ENCODE data around the gene VAPB.

The VAPB gene

DNA sequence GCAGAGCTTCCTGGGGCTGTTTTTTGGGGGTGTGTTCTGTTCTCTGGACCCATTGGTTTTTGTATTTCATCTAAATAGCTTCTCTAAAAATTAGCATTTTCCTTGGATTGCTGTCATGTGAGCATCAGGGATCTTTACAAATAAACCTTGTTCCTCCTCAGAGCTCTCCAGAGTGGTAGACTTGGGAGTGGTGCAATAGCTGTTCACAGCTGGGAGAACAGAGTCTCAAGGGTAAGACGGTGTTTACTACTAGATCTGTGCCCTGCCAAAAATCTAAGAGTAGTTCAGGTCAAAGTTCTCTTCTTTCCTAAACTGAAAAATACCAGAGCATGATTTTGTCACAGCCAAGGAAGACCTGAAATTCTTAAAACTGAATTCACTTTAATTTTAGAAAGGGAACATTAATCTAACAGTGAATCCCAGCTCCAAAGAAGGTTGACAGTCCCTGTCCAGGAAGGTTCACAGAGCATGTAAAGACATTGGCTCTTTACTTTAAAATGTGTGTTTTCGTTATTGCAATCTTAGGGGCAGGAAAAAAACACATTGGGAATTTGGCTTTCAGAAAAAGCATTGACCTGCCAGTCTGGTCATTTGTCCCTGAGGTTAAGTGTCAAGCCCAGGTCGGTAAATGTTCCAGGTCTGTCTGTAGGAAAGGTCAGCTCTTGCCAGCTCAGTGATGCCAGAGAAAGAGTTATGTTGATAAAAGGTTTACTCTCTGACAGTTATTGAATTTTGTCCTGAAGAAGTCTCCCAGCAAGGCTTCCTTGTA, 43.3 kb downstream of the VAPB start:
- no peak overlapping the region for H3K27ac ChIP-seq
- TF ChIP-seq, protein P1, sequence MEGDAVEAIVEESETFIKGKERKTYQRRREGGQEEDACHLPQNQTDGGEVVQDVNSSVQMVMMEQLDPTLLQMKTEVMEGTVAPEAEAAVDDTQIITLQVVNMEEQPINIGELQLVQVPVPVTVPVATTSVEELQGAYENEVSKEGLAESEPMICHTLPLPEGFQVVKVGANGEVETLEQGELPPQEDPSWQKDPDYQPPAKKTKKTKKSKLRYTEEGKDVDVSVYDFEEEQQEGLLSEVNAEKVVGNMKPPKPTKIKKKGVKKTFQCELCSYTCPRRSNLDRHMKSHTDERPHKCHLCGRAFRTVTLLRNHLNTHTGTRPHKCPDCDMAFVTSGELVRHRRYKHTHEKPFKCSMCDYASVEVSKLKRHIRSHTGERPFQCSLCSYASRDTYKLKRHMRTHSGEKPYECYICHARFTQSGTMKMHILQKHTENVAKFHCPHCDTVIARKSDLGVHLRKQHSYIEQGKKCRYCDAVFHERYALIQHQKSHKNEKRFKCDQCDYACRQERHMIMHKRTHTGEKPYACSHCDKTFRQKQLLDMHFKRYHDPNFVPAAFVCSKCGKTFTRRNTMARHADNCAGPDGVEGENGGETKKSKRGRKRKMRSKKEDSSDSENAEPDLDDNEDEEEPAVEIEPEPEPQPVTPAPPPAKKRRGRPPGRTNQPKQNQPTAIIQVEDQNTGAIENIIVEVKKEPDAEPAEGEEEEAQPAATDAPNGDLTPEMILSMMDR (conservative IDR thresholded peaks at IDR 0.05): no peak

DNA sequence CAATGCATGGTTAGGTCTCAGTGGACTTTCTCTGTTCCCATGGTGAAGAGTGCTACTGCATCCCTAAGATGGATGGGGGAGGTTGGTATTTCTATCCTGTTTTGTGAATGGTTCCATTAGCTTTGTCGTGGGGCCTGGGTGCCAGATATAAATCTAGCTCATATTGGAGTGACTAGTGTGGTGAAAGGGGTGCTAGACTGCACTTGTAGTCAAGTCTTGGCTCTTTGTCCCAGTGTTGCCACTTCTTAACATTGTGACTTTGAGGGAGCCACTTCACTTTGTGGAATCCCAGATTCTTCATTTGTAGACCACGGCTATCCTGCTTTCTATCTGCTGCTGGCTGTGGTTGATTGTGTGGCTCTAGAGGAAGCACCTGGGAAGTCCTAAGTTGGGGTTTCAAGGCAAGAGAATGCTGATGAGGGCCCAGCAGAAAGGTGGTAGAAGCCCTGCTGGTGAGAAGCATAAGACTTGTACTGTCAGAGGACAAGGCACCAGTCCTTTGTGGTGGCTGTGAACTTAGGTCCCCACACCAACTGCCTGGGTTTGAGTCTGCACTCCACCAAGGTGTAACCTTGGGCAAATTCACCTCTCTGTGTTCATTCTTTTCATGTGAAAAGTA, 44.1 kb downstream of the VAPB start:
- H3K27ac ChIP-seq: no peak overlapping the region
- TF ChIP-seq, protein P1 (conservative IDR thresholded peaks at IDR 0.05): no peak

DNA sequence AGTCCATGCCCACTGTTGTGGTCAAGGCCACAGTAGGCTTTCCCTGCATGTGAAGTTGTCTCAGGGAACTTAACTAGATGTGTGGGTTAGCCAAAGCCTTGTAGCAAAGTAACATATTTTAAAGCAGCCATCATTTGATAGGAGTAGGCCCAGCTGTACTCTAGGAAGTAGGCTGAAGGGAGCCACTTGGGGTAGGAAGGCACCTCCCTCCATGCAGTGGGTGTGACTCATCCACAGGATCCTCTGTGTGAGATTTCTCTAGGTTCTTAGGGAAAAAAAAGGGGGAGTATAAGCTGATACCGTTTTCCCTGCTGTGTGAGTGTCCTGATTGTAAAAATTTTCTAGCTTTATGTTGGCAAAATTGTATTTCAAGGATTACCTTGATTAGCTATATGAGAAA, 44.7 kb downstream of the VAPB start:
- TF ChIP-seq, protein P1 (conservative IDR thresholded peaks at IDR 0.05): no peak
- H3K27ac ChIP-seq: no peak overlapping the region

DNA sequence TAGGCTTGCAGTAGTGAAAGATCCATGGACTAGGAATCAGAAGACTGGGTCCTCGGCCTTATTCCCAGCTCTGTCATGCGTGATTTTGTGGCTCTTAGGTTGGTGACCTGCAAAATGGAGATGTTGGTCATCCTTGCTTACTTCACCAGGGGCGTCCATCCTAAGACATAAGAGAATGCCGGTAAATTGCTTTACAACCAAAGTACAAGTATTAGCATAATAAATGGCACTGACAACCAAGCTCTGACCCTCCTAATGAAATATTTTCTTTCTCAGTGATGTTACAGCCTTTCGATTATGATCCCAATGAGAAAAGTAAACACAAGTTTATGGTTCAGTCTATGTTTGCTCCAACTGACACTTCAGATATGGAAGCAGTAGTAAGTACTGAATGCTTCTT, 45.3 kb downstream of the VAPB start:
- TF ChIP-seq, protein P1 (conservative IDR thresholded peaks at IDR 0.05): no peak
- H3K27ac ChIP-seq: no peak overlapping the region

DNA sequence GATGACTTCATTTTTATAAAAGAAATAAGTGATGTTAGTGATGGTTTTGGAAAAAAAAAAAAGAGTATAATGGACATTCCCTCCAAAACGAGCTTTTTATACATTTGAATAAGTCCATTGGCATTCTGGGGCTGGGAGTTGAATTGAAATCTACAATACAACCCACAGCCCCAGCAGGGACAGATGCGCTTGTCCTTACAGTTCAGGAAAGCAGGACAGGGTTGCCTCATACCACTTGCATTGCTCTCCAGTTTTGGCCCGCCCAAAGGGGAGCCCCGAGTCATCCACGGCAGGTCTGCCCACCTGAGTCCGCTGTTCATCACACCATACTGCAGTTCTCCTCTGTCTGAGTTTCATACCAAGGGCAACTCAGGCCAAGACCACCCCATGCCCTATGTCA, 46.2 kb downstream of the VAPB start:
- no peak overlapping the region for H3K27ac ChIP-seq

DNA sequence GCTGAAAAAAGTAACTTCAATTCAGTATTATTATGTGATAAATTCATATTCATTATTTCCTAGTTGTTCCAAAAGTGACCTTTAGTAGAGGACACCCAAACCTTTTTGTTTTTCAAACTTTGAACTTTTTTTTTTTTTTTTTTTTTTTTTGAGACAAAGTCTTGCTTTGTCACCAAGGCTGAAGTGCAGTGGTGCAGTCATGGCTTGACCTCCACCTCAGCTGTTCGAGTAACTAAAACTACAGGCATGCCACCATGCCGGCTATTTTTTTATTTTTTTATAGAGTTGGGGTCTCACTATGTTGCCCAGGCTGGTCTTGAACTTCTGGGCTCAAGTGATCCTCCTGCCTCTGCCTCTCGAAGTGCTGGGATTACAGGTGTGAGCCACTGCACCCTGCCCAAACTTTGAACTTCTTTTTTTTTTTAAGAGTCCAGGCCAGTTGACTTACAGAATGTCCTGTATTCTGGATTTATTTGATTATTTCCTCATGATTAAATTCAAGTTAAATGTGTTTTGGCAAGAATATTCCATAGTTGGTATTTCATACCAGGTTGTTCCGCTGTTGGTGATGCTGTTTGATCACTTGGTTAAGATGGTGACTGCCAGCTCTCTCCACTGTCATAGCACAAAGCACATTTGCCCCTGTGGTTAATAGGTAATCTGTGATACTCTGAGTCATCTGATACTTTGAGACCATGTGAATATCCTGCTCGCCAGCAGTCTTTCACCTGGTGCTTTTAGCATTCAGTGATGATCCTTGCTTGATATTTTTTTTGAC, 48.0 kb downstream of the VAPB start:
- H3K27ac ChIP-seq: no peak overlapping the region
- TF ChIP-seq, protein P1 (conservative IDR thresholded peaks at IDR 0.05): no peak

More for the DNA sequence above, 46.2 kb downstream of the VAPB start:
- TF ChIP-seq, protein P1 (conservative IDR thresholded peaks at IDR 0.05): no peak
